ENCODE measurements around the gene GRAP2.

GRAP2 gene

GRCh38 chr22:40002935-40003715 is 102.2 kb downstream of the GRAP2 start:
- TF ChIP-seq USF1 (IDR thresholded peaks at IDR 0.05), result no peak
- no peak for TF ChIP-seq TAF1 (IDR thresholded peaks at IDR 0.05; ENCODE audit: low read depth)
- TF ChIP-seq TCF12 (IDR thresholded peaks at IDR 0.05; ENCODE audit: low read depth), result no peak
- TF ChIP-seq MAX (IDR thresholded peaks at IDR 0.05), result no peak
- TF ChIP-seq TEAD4 (IDR thresholded peaks at IDR 0.05), result no peak
- TF ChIP-seq YY1 (IDR thresholded peaks at IDR 0.05; ENCODE audit: low read depth), result no peak
- TF ChIP-seq EP300 (IDR thresholded peaks at IDR 0.05; ENCODE audit: borderline replicate concordance), result no peak
- TF ChIP-seq FOXM1 (IDR thresholded peaks at IDR 0.05; ENCODE audit: borderline replicate concordance, low read depth), result no peak
- no peak for TF ChIP-seq NFIC (IDR thresholded peaks at IDR 0.05)
- TF ChIP-seq ZBTB7A (IDR thresholded peaks at IDR 0.05; ENCODE audit: low read depth), result no peak
- no peak for TF ChIP-seq REST (IDR thresholded peaks at IDR 0.05; ENCODE audit: low read depth)
- no peak for TF ChIP-seq CEBPB (IDR thresholded peaks at IDR 0.05)
- TF ChIP-seq RAD21 (IDR thresholded peaks at IDR 0.05; ENCODE audit: low read depth), result no peak

GRCh38 chr22:40004836-40005235 is 104.0 kb downstream of the GRAP2 start:
- TF ChIP-seq YY1 (IDR thresholded peaks at IDR 0.05; ENCODE audit: low read depth) (no peak), EGR1 (IDR thresholded peaks at IDR 0.05) (no peak), TAF1 (IDR thresholded peaks at IDR 0.05; ENCODE audit: low read depth) (no peak), TEAD4 (IDR thresholded peaks at IDR 0.05) (no peak), ZBTB7A (IDR thresholded peaks at IDR 0.05; ENCODE audit: low read depth) (no peak), FOXM1 (IDR thresholded peaks at IDR 0.05; ENCODE audit: borderline replicate concordance, low read depth) (no peak), EP300 (IDR thresholded peaks at IDR 0.05; ENCODE audit: borderline replicate concordance) (no peak), CREB1 (IDR thresholded peaks at IDR 0.05; ENCODE audit: low read depth) (no peak), TCF12 (IDR thresholded peaks at IDR 0.05; ENCODE audit: low read depth) (no peak), REST (IDR thresholded peaks at IDR 0.05; ENCODE audit: low read depth) (no peak), NFIC (IDR thresholded peaks at IDR 0.05) (no peak), MAX (IDR thresholded peaks at IDR 0.05) (no peak), USF1 (IDR thresholded peaks at IDR 0.05) (no peak), CEBPB (IDR thresholded peaks at IDR 0.05) (no peak), RAD21 (IDR thresholded peaks at IDR 0.05; ENCODE audit: low read depth) (no peak)

GRCh38 chr22:40006641-40007040 is 105.8 kb downstream of the GRAP2 start:
- no peak for TF ChIP-seq ZBTB7A (IDR thresholded peaks at IDR 0.05; ENCODE audit: low read depth)
- no peak for TF ChIP-seq FOXM1 (IDR thresholded peaks at IDR 0.05; ENCODE audit: borderline replicate concordance, low read depth)
- TF ChIP-seq CEBPB (IDR thresholded peaks at IDR 0.05), result no peak
- no peak for TF ChIP-seq REST (IDR thresholded peaks at IDR 0.05; ENCODE audit: low read depth)

- TF ChIP-seq TEAD4 (IDR thresholded peaks at IDR 0.05) (no peak), MAX (IDR thresholded peaks at IDR 0.05) (no peak), TCF12 (IDR thresholded peaks at IDR 0.05; ENCODE audit: low read depth) (no peak), EP300 (IDR thresholded peaks at IDR 0.05; ENCODE audit: borderline replicate concordance) (no peak), ZBTB7A (IDR thresholded peaks at IDR 0.05; ENCODE audit: low read depth) (no peak), RAD21 (IDR thresholded peaks at IDR 0.05; ENCODE audit: low read depth) (no peak), YY1 (IDR thresholded peaks at IDR 0.05; ENCODE audit: low read depth) (no peak), REST (IDR thresholded peaks at IDR 0.05; ENCODE audit: low read depth) (no peak), CREB1 (IDR thresholded peaks at IDR 0.05; ENCODE audit: low read depth) (no peak), EGR1 (IDR thresholded peaks at IDR 0.05) (no peak), FOXM1 (IDR thresholded peaks at IDR 0.05; ENCODE audit: borderline replicate concordance, low read depth) (no peak), USF1 (IDR thresholded peaks at IDR 0.05) (no peak), CEBPB (IDR thresholded peaks at IDR 0.05) (no peak)
Measured at GRCh38 chr22:40007853-40008710, 107.2 kb downstream of the GRAP2 start.
